GM21825 (cell line): ENCODE measurements around the gene CEP170B.

ENCODE experiments used
- ATAC-seq: cut with Tn5 transposase; IDR thresholded peaks from one replicate; pipeline ENCODE4 v1.9.1; 2021; ENCODE audit warnings: mild to moderate bottlenecking, moderate library complexity; ENCODE audit not compliant: unreplicated experiment

CEP170B gene

DNA sequence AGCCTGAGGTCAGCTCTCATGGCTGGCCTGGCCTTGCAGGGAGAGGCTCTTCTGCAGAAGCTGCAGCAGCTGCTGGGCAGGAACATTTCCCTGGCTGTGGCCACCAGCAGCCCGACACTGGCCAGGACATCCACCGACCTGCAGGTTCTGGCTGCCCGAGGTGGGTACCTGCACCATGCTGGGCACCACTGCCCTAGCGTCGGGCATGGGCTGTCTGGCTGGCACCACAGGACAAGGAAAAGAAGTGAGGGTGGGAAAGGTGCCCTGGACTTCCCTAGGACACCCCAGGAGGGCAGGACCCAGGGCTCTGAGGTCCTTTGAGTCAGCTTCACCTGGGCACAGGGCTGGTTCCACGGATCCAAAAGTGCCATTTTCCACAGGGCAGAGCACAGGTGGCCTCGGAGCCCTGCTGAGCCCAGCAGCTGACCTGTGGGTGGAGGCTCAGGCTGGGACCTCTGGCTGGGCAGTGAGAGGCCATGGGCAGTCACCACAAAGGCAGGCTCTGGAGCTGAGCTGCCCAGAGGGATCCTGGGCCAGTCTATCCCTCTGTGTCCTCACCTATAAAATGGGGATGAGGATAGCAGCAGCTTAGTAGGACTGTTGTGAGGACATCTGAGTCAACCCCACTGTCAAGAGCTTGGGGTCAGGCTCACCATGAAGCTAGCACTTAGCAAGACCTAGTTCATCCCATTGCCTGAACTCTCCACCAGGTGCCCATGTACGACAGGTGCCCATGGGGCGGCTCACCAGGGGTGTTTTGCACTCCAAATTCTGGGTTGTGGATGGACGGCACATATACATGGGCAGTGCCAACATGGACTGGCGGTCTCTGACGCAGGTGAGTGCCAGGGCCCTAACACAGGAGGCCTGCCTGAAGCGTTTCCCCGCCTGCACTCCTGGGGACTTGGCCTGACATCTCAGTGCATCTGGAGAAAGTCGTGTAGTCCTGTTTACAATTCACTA is 64.5 kb downstream of the CEP170B start:
- ATAC-seq, result no peak

DNA sequence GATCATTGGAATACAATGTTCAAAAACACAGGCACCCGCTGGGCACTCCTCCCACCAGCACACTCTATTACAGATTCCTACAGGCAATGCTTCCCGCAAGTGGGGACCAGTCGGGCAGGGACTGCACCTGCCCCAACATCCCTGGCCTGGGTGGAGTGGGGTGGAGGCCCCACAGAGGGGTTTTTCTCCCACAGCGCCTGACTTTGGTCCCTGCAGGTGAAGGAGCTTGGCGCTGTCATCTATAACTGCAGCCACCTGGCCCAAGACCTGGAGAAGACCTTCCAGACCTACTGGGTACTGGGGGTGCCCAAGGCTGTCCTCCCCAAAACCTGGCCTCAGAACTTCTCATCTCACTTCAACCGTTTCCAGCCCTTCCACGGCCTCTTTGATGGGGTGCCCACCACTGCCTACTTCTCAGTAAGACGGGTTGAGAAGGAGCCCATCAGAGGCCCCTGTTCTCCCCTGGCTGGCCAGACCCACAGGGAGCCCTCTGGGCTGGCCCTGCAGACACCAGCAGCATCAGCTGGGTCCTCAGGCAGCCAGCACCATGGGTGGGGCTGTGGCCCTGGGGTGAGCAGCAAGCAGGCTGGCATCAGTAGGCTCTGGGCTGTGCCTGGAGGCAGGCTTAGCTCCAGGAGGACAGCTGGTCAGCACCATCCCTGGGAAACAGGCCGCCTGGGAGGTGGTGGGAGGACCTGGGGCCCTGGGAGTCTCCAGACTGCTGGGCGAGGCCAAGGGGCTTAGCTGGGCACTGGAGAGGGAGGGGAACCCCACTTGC is 65.6 kb downstream of the CEP170B start:
- no peak for ATAC-seq

DNA sequence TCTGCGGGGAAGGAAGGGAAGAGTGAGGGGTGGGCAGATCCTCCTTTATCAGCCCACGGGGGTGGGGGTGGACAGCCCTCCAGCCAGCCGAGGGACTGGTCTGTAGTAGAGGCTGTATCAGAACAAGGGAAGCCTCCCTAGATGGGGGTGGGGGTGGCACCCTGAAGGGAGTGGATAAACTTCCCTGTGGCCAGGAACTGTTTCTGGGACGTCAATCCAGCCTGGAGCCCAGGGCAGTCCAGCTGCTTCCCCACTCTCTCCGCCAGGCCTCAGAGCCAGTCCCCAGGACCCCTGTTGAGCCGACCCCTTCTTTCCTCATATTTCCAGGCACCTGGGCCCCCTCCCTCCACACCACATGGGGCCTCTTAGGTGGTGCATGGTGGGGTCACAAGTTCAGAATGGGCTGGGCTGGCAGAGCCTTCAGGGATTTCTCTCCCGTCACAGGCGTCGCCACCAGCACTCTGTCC is 66.3 kb downstream of the CEP170B start:
- no peak for ATAC-seq

DNA sequence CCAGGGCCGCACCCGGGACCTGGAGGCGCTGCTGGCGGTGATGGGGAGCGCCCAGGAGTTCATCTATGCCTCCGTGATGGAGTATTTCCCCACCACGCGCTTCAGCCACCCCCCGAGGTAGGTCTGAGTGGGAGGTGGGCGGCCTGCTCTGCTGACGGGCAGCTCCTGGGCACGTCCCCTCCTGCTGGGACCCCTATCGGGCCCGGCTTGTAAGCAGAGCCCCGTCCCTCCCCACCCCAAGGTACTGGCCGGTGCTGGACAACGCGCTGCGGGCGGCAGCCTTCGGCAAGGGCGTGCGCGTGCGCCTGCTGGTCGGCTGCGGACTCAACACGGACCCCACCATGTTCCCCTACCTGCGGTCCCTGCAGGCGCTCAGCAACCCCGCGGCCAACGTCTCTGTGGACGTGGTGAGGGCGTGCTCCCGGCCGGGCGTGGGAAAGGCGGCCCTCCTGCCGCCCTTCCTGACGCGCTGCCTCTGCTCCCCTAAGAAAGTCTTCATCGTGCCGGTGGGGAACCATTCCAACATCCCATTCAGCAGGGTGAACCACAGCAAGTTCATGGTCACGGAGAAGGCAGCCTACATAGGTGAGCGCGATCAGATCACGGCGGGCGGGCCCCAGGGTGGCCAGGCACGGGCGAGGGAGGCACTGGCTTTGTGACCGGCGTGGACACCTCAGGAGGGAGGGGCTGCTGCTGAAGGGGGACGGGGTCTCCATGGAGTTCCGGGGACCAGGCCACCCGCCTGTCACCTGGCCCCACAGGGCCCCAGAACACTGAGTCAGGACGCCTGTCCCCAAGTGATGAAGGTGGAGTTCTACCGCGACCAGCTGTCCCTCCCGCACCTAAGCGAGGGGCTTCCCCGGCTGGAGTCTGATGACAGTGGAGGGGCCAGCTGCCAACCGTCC is 67.0 kb downstream of the CEP170B start:
- ATAC-seq, result no peak

DNA sequence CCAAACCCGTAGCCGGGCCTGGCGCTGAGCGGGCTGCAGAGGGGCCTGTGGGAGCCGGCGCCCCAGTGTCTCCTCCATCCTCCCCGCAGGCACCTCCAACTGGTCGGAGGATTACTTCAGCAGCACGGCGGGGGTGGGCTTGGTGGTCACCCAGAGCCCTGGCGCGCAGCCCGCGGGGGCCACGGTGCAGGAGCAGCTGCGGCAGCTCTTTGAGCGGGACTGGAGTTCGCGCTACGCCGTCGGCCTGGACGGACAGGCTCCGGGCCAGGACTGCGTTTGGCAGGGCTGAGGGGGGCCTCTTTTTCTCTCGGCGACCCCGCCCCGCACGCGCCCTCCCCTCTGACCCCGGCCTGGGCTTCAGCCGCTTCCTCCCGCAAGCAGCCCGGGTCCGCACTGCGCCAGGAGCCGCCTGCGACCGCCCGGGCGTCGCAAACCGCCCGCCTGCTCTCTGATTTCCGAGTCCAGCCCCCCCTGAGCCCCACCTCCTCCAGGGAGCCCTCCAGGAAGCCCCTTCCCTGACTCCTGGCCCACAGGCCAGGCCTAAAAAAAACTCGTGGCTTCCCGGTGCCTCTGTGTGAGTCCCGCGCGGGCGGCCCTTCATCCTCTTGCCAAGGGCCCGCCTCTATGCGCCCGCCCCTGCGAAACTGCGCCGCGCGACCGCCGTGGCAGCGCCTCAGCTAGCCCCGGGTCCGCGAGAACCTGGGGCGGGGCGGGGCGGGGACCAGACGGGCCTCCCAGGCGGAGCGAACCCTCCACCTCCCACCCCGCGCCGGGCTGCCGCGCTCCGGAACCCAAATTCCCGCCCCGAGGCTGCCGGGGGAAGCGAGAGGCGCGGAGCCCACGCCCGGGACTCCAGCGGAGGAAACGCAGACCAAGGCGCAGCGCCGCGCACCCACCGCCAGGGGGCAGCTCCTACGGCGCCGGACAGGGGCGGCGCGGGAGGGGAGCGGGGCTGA is 67.9 kb downstream of the CEP170B start:
- ATAC-seq, result no peak

DNA sequence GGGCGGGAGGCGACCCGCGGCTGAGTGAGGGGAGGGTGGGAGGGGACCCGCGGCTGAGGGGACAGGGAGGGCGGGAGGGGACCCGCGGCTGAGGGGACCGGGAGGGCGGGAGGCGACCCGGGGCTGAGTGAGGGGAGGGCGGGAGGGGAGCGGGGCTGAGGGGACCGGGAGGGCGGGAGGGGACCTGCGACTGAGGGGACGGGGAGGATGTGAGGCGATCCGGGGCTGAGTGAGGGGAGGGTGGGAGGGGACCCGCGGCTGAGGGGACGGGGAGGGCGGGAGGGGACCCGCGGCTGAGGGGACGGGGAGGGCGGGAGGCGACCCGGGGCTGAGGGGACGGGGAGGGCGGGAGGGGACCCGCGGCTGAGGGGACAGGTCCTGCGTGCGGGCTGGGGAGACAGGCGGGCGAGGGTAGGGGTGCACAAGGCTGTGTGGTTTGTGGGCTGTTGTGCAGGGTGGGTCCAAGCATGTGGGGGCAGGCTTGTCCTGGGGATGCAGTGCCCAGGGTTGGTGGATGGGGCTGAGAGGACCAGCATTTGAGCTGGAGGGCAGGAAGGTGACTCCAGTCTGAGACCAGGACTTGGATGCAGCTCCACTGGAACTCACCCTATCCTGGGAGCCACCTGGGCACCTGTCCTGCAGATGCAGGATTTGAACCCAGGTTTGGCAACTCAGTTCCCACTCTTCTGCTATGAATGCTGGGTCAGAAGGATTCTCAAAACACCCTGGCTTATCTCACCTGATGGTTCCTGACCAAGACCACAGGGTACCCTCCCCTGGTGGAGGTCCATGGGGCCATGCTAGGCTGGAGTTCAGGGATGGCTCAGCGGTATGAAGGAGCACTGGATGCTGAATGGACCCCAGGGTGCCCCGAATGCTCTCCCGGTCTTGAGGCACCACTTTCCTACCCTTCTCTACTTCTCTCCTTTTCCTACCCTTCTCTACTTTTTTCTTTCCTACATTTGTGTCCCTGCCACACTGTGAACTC is 69.0 kb downstream of the CEP170B start:
- ATAC-seq, result no peak

DNA sequence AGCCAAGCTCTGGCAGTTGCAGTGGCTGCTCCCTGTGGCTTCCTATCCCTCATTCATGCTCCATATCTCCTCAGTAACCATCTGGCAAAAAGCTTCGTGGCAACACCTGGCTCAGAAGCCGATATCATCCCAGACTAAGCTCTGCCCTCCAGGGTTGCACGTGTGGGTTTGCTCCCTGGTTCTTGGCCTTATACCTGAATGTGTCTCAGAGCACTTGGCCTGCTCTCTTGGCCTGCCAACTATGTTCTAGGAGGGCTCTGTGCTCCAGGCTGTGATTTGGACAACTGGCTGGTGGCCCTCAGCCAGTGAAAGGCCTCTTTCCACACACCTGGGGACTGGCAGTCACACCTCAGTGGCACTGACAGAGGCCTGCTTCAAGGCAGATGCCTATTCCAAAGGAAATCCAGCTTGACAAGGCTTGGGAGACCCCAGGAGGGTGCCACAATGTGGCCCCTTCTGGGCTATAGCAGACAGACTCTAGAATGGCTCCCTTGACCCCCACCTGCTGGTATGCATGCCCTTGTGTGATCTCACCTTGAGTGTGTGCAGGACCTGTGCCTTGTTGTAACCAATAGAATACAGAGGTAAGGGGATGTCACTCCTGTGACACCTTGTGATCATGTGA is 70.1 kb downstream of the CEP170B start:
- no peak for ATAC-seq

DNA sequence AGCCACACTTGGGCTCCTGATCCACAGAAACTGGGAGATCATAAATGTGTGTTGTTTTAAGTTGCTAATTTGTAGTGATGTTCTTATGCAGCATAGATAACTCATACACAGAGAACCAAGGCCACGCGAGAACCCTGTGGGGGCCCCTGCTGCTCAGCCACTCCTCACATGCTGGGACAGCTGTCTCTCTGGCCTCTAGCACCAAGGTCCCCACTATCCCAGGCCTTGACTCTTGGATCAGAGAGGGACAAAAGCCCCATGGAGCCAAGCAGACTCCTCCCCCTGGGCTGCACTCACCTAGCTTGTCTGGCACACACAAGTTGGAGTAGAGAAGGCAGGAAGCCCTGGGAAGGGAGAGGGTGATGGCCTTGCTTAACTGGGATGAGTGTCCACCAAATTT is 70.9 kb downstream of the CEP170B start:
- no peak for ATAC-seq

DNA sequence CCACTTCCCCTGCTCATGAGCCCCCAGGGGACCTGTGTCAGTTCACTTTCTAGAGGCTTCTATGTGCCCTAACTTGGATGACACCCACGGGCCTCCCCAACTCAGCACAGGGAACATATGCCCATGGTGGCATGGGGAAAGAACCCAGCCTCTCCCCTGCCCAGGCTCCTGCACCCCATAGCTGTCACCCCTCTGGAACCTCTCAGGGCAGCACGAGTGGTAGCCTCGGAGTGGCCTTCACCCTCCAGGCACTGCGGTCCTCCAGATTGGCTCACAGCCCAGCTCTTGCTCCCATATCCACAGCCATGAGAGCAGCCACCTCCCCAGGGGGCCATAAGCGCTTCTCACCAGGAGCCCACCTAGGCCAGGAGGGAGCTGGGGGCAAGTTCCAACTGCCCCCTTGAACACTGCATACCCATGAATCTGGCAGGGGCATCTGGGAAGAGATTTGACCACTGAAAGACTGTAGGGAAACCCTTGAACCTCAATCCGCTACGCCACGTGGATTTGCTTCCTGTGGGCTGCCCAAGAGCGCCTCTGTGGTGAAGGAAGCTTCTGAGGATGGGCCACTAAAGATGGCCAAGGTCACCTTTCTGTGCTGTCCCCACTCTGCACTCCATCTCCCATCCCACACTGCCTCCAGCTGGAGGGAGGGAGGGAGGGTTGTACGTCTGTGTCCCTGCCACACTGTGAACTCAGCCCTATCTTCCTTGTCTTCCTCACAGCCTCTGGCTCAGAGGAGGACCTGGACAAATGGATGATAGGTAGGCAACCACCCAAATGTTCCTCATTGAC is 71.5 kb downstream of the CEP170B start:
- ATAC-seq, result no peak

DNA sequence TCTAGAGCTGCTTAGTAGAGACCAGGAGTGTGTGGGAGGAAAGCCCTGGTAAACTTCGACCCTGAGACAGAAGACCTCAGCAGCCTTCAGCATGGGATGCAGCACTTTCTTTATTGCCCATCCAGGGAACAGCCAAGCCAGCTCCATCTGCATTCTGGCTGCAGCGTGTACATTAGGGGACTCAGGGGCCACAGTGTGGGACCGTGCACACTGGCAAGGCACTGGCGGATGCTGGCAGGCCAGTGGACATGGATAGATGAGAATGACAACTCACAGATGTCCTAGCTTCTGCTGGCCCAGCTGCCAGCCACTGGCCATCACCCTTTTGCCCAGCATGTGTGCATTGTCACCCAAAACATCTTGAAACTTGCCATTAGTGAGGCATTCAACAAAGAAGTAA is 72.1 kb downstream of the CEP170B start:
- ATAC-seq, result no peak

DNA sequence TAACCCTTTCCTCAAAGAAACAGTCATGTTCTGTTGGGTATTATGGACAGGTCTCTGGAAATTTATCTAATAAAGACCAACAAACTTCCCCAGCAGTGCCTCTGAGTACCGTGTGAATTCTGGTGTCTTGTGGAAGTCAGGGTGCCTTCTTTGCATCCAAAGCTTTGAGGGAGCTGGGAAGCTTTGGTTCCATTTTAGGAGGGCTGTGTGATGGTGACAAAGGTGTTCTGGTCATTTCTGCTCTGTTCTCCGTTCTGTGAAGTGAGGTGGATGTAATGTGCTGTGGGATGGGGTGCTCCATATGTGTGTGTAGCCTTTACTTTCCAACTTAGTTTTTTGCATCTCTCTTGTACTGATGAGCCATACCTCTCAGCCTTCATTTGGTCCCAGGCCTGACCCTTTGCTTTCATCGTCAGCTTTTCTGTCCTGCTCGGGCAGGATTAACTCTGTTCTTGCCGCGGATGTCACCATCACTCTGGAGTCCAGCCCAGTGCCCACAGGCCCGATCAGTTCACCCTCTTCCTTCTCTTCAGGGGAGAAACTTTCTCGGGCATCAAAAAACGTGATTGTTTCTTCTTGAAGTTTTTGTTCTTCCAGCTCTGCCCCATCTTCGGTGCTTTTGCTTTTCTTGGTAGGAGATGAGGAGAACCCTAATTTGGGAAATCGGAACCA is 72.8 kb downstream of the CEP170B start:
- ATAC-seq, result no peak

DNA sequence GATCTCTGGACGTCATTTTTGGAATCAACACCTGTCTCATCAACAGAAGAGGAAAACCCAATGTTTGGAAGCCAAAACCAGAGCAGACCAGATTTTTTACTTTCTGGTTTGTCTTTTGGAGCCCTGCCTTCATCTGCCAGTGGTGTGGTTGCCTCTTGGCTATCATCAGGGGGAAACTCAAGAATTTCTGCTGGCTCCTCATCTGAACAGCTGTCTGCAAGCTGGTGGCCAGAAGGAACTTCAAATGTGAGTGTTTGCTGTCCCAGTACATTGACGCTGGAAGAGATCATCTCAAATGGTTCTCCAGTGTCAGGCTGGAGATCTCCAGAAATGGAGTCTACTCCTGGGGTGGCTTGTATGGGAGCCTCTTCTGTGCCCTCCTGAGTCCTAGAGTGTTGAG is 73.4 kb downstream of the CEP170B start:
- no peak for ATAC-seq

DNA sequence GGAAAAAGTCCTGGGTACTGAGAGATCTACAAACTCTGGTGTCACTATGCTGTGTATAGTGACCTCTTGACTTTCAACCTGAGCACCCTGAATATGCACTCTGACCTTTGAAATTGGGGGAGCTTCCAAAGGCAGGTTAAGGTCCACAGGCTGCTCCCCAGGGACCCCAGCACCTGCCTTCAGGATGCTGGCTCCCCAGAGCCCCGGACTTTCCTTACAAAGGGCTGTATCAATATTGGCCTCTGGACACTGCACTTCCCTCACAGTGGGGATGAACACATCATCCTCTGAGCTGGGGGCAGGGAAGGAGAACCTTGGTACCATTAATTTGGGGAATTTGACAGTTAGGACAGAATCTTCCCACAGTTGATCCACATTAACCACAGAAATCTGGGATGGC is 73.9 kb downstream of the CEP170B start:
- no peak for ATAC-seq

DNA sequence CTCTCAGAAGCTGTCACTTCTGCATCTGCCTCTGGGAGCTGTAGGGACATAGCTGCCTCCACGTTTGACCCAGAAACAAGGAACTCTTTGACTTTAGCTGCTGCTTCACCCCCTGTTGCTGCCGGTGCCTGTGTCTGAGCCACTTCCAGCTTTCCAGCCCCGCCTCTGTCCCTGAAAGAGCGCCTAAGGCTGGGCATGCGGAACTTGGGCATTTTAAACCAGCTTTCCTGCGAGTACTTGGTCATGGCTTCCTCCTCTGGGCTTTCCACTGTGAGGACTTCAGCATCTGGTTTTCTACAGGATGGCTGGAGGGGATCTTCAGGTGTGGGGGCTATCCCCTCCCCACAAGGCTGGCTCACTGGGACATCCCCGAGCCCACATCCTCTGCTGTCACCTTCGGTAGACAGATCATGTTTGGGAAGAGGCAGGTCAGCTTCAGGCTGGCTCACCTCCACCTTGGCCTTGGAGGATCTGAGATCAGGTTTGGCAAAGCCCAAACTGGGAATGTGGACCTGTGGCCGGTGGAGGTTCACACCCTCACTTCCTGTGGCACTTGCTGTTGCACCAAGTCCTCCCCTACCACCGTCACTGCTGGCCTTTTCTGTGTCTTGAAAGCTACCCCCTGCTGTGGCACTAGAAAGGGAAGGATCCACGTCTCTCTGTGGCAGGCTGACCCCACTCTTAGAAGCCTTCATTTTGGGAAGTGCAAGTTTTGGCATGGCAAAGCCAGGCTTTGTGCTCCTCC is 74.8 kb downstream of the CEP170B start:
- ATAC-seq, result no peak

DNA sequence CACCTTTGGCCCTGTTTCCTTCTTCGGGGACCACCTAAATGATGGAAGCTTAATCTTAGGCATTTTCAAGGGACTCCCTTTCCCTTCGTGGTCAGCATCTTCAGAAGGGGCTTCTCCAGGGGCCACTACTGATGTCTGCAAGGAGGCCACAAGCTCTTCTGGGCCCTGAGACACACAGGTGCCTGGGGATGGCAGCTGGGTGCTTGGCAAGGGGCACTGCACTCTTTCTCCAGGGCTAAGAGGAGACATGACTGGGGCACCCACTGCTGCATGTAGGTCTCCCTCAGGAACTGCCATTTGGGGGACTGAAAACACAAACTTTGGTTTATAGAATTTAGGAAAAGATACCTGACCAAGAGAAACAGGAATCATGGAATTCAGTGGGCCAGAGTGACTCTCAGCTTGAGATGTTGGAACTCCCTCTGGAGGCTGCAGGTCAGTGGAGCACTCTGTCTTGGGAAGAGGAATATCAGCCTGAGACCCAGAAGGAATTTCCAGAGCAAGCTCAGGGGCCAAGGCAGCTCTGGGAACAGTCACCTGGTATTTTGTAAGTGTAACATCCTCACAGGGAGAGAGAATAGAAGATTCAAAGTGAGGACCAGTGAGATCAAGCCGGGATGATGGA is 75.6 kb downstream of the CEP170B start:
- no peak for ATAC-seq
